GM12865 (cell line): ENCODE data around the gene PLEKHS1.

ENCODE experiments used
- DNase-seq: peaks from one replicate; pipeline ENCODE4 v3.0.0; 2010; ENCODE audit warnings: low read depth
- H3K4me3 ChIP-seq: 2 replicates; pipeline ENCODE4 v1.5.1; 2011; ENCODE audit warnings: mild to moderate bottlenecking, low read depth, low read length, control low read depth
- CTCF ChIP-seq: IDR thresholded peaks from 2 replicates; pipeline ENCODE4 v1.5.1; 2011; ENCODE audit warnings: low read length, control low read depth, low read depth, inconsistent platforms; ENCODE audit not compliant: insufficient read depth; ENCODE audit errors: missing control alignments

Gene PLEKHS1

GRCh38 chr10:113720386-113720785 lies 31.1 kb upstream of the PLEKHS1 start:
- no peak for TF ChIP-seq CTCF
- no peak overlapping the region for H3K4me3 ChIP-seq
- DNase-seq, result no peak

GRCh38 chr10:113732160-113732881 lies 19.2 kb upstream of the PLEKHS1 start:
- no peak for TF ChIP-seq CTCF
- H3K4me3 ChIP-seq, result no peak overlapping the region
- DNase-seq, result no peak

GRCh38 chr10:113732966-113733365 lies 18.5 kb upstream of the PLEKHS1 start:
- no peak overlapping the region for H3K4me3 ChIP-seq
- no peak for TF ChIP-seq CTCF
- no peak for DNase-seq

GRCh38 chr10:113733635-113734034 lies 17.8 kb upstream of the PLEKHS1 start:
- no peak for DNase-seq
- H3K4me3 ChIP-seq, result no peak overlapping the region
- no peak for TF ChIP-seq CTCF

GRCh38 chr10:113735913-113736312 lies 15.6 kb upstream of the PLEKHS1 start:
- H3K4me3 ChIP-seq, result no peak overlapping the region
- peak; percentile 24 for DNase-seq
- no peak for TF ChIP-seq CTCF

- H3K4me3 ChIP-seq, result no peak overlapping the region
- TF ChIP-seq CTCF, result no peak
- DNase-seq, result no peak
Observed at GRCh38 chr10:113736576-113736975, 14.9 kb upstream of the PLEKHS1 start.

GRCh38 chr10:113739031-113739430 lies 12.5 kb upstream of the PLEKHS1 start:
- no peak for TF ChIP-seq CTCF
- DNase-seq, result no peak
- H3K4me3 ChIP-seq, result no peak overlapping the region
